CD14-positive monocyte (primary cell): ENCODE data around the gene CCT7. TPM values are rescaled to one million over a fixed set of nuclear protein-coding genes. Genes with fewer than 3 reads are reported as not detected.

Experiments used
- DNase-seq, 3 donors: peaks; one replicate each; pipeline ENCODE4 v3.0.0-alpha.2; 2011 to 2022
- H2AFZ ChIP-seq: 2 replicates; pipeline ENCODE4 v1.6.0; 2012; ENCODE audit warnings: mild to moderate bottlenecking, low read depth, low read length, inconsistent platforms; ENCODE audit not compliant: insufficient read depth, poor library complexity, severe bottlenecking
- H3K27ac ChIP-seq, 2 donors: 1 replicate in 1 of 2; 2 replicates in 1 of 2; pipeline ENCODE4 v1.5.1; 2012 to 2013; ENCODE audit warnings: low read length in 2 of 2, control low read depth in 1 of 2, inconsistent platforms in 1 of 2, low read depth in 1 of 2, mild to moderate bottlenecking in 1 of 2
- H3K27me3 ChIP-seq, 2 donors: one replicate each; pipeline versions ENCODE4 v1.6.0 to v1.6.1; 2011 to 2013; ENCODE audit warnings: low read length in 2 of 2; ENCODE audit not compliant: control insufficient read depth in 2 of 2, insufficient read depth in 2 of 2
- H3K36me3 ChIP-seq, 2 donors: replicated peaks in 1 of 2; 1 replicate in 1 of 2; 2 replicates in 1 of 2; pipeline versions ENCODE4 v1.5.1 to v1.6.1; 2012 to 2013; ENCODE audit warnings: low read length in 2 of 2, control low read depth in 1 of 2, inconsistent platforms in 1 of 2, mild to moderate bottlenecking in 1 of 2; ENCODE audit not compliant: insufficient read depth in 2 of 2, control insufficient read depth in 1 of 2
- H3K4me1 ChIP-seq, 2 donors: 1 replicate in 1 of 2; 2 replicates in 1 of 2; pipeline versions ENCODE4 v1.5.1 to v1.6.1; 2012 to 2013; ENCODE audit warnings: low read length in 2 of 2, control low read depth in 1 of 2, inconsistent platforms in 1 of 2, mild to moderate bottlenecking in 1 of 2, moderate library complexity in 1 of 2; ENCODE audit not compliant: insufficient read depth in 2 of 2, control insufficient read depth in 1 of 2
- H3K4me2 ChIP-seq: replicated peaks from 2 replicates; pipeline ENCODE3; 2012; ENCODE audit warnings: low read length, moderate library complexity, mild to moderate bottlenecking; ENCODE audit not compliant: poor library complexity, severe bottlenecking; ENCODE audit errors: extremely low read depth
- H3K4me3 ChIP-seq, 3 experiments: fragments of 200-600 bp in 1 of 3; sonication (generic) in 1 of 3; replicated peaks in 1 of 3; 1 replicate in 2 of 3; 2 replicates in 1 of 3; pipeline ENCODE4 v1.5.1; 2011 to 2013; ENCODE audit warnings: low read length in 3 of 3, mild to moderate bottlenecking in 3 of 3, control low read depth in 2 of 3, low read depth in 2 of 3, inconsistent platforms in 1 of 3, moderate library complexity in 1 of 3
- H3K79me2 ChIP-seq: 2 replicates; pipeline ENCODE4 v1.6.0; 2012; ENCODE audit warnings: mild to moderate bottlenecking, control low read depth, inconsistent platforms, low read length, moderate library complexity; ENCODE audit not compliant: insufficient read depth
- H3K9ac ChIP-seq: 2 replicates; pipeline ENCODE4 v1.6.0; 2017; ENCODE audit warnings: low read length, mild to moderate bottlenecking; ENCODE audit not compliant: insufficient read depth, poor library complexity, severe bottlenecking
- H3K9me3 ChIP-seq, 2 donors: replicated peaks in 1 of 2; 1 replicate in 1 of 2; 2 replicates in 1 of 2; pipeline versions ENCODE4 v1.5.1 to v1.6.1; 2012 to 2013; ENCODE audit warnings: low read length in 2 of 2, control low read depth in 1 of 2; ENCODE audit not compliant: control insufficient read depth in 1 of 2, insufficient read depth in 1 of 2
- H4K20me1 ChIP-seq: 2 replicates; pipeline ENCODE4 v1.6.0; 2012; ENCODE audit warnings: mild to moderate bottlenecking, low read length, control low read depth, moderate library complexity; ENCODE audit not compliant: insufficient read depth
- H3K27ac Mint-ChIP-seq, 7 donors: one replicate each; pipeline ENCODE4 v1.8.0; 2020; ENCODE audit warnings: mild to moderate bottlenecking in 7 of 7, mixed read lengths in 7 of 7, moderate library complexity in 6 of 7, inconsistent platforms in 2 of 7
- H3K27me3 Mint-ChIP-seq, 3 donors: one replicate each; pipeline ENCODE4 v1.8.0; 2021 to 2022; ENCODE audit warnings: low read depth in 3 of 3, mild to moderate bottlenecking in 3 of 3, mixed read lengths in 3 of 3, moderate library complexity in 3 of 3, inconsistent platforms in 1 of 3
- H3K36me3 Mint-ChIP-seq, 2 donors: one replicate each; pipeline ENCODE4 v1.8.0; 2020; ENCODE audit warnings: mixed read lengths in 2 of 2, inconsistent platforms in 1 of 2, mild to moderate bottlenecking in 1 of 2
- H3K4me1 Mint-ChIP-seq: one replicate; pipeline ENCODE4 v1.8.0; 2020; ENCODE audit warnings: mild to moderate bottlenecking, mixed read lengths
- H3K4me3 Mint-ChIP-seq, 2 donors: one replicate each; pipeline ENCODE4 v1.8.0; 2020; ENCODE audit warnings: mild to moderate bottlenecking in 2 of 2, mixed read lengths in 2 of 2, moderate library complexity in 1 of 2
- H3K9me3 Mint-ChIP-seq, 7 donors: one replicate each; pipeline ENCODE4 v1.8.0; 2020 to 2022; ENCODE audit warnings: mixed read lengths in 7 of 7, mild to moderate bottlenecking in 6 of 7, moderate library complexity in 6 of 7, inconsistent platforms in 2 of 7
- WGBS: methylation state at CpG from one replicate; pipeline ENCODE4 v1.1.5; 2013; ENCODE audit warnings: missing lambda C conversion rate; ENCODE audit not compliant: insufficient coverage; 5-methylcytosine and 5-hydroxymethylcytosine counted together
- intact Hi-C, 2 donors: fragments of 100-400 bp; cut with micrococcal nuclease; formaldehyde crosslinking; loops; one replicate each; pipeline versions ENCODE4 v1.15.0 to v1.15.1; 2023
- polyA plus RNA-seq, 3 donors: library from polyadenylated mRNA; depleted of rRNA in 1 of 3; unstranded in 2 of 3; stranded (reverse) in 1 of 3; fragments of 300-500 nt in 2 of 3; fragments of >200 nt in 1 of 3; fragmentation: Illumina TruSeq in 2 of 3; gene quantifications; 1 replicate in 2 of 3; 2 replicates in 1 of 3; pipeline ENCODE4 v1.2.3, GENCODE V29; 2012 to 2021
- TF ChIP-seq, protein P1 (sequence below): fragments of 200-600 bp; IDR thresholded peaks from one replicate; pipeline ENCODE4 v1.8.0; 2022; ENCODE audit warnings: antibody characterized with exemption, mild to moderate bottlenecking

The CCT7 gene
- polyA plus RNA-seq, 3 donors: 56.8 to 151 (median 134) TPM

DNA sequence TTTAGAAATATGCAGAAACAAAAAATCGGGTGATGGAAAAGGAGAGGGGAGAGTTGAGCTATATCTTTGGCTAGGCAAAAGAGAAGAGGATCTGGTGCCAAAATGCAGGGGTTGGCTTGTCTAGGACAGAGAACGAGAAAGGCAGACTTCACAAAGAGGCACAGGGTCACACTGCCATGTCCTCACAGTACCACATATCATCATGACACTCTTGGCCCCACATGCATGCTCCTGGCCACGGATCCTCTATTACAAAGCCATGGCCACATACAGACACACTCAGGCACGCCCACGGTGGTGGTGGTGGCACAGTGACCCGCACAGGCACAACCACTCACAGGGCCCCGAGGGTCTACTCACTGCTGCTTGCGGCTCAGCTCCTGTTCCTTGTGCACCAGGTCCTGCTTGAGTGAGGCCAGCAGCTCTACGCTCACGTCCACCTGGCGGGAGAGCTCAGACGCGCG, 34.3 kb downstream of the CCT7 start:
- H3K27ac Mint-ChIP-seq: peak overlapping the region in 1 of 7 donors; percentile 12
- peaks cover 31% of the 10 kb centered on the region for H4K20me1 ChIP-seq

DNA sequence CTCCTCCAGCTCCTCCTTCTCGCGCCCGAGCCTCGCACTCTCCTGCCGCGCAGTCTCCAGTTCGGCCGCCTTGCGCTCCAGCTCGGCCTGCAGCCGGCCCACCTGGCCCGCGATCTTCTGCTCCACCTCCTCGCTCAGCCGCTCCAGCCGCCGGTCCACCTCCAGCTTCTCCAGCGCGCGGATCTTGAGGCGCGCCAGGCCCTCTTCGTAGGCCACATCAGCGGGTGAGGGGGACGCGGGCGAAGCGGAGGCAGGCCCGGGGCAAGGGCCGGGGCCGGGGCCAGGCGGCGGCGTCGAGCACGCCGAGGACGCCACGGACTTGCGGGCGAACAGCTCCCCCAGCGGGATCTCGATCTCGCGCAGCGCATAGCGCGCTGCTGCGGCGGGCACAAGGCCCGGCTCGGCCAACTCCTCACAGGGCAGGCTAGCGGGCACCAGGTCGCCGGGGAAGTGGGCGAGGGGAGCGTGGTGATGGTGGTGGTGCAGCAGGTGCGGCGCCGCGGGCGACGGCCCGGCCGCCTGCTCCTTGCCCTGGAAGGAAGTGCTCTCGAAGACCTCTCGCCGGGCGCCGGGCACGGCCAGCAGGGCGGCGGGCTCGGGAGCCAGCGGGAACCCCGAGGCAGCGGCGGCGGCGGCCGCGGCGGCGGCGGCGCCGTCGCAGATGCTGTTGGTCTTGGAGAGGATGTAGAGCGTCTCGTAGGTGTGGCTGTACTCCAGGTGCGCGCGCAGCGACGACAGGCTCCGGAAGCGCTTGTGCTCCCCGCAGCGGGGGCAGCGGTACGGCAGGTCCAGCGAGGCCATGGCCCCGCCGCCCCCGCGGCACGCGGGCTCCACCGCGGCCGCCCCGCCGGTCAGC, 35.0 kb downstream of the CCT7 start:
- peaks cover 31% of the 10 kb centered on the region for H4K20me1 ChIP-seq
- H3K4me2 ChIP-seq: no peak overlapping the region
- peaks cover 16 to 22% (median 21%) of the 10 kb centered on the region in 3 donors for H3K27me3 Mint-ChIP-seq
- intact Hi-C loops: no loop called here
- TF ChIP-seq, protein P1, sequence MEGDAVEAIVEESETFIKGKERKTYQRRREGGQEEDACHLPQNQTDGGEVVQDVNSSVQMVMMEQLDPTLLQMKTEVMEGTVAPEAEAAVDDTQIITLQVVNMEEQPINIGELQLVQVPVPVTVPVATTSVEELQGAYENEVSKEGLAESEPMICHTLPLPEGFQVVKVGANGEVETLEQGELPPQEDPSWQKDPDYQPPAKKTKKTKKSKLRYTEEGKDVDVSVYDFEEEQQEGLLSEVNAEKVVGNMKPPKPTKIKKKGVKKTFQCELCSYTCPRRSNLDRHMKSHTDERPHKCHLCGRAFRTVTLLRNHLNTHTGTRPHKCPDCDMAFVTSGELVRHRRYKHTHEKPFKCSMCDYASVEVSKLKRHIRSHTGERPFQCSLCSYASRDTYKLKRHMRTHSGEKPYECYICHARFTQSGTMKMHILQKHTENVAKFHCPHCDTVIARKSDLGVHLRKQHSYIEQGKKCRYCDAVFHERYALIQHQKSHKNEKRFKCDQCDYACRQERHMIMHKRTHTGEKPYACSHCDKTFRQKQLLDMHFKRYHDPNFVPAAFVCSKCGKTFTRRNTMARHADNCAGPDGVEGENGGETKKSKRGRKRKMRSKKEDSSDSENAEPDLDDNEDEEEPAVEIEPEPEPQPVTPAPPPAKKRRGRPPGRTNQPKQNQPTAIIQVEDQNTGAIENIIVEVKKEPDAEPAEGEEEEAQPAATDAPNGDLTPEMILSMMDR: no peak
- no peak for DNase-seq
- WGBS: 42% methylated on average over 108 of the region's 113 CpGs
- peaks cover 0 to 7% (median 0%) of the 10 kb centered on the region in 7 donors for H3K9me3 Mint-ChIP-seq
- peaks cover 0 to 5% of the 10 kb centered on the region in 2 donors for H3K4me1 ChIP-seq
- peaks cover 5% of the 10 kb centered on the region for H3K4me1 Mint-ChIP-seq
- H2AFZ ChIP-seq: no peak overlapping the region
- H3K9me3 ChIP-seq: no peaks in the 10 kb centered on the region
- no peaks in the 10 kb centered on the region for H3K79me2 ChIP-seq
- H3K27me3 ChIP-seq: peaks cover 6 to 16% of the 10 kb centered on the region in 2 donors
- no peak overlapping the region for H3K9ac ChIP-seq
- no peak overlapping the region for H3K4me3 Mint-ChIP-seq
- no peak overlapping the region for H3K27ac ChIP-seq
- peaks cover 31 to 49% of the 10 kb centered on the region in 2 donors for H3K36me3 Mint-ChIP-seq
- H3K36me3 ChIP-seq: peaks cover 10 to 27% of the 10 kb centered on the region in 2 donors
- H3K4me3 ChIP-seq: no peak overlapping the region
- no peak overlapping the region for H3K27ac Mint-ChIP-seq

More for the DNA sequence above, 34.3 kb downstream of the CCT7 start:
- H2AFZ ChIP-seq: no peak overlapping the region
- no peak for DNase-seq
- H3K9me3 ChIP-seq: no peaks in the 10 kb centered on the region
- H3K27ac ChIP-seq: no peak overlapping the region
- H3K79me2 ChIP-seq: no peaks in the 10 kb centered on the region
- Mint-ChIP-seq H3K4me3 (no peak overlapping the region), H3K27me3 (peaks cover 16 to 22% (median 21%) of the 10 kb centered on the region in 3 donors), H3K36me3 (peaks cover 38 to 50% of the 10 kb centered on the region in 2 donors), H3K9me3 (peaks cover 0 to 7% (median 0%) of the 10 kb centered on the region in 7 donors), H3K4me1 (peaks cover 5% of the 10 kb centered on the region)
- peaks cover 6 to 16% of the 10 kb centered on the region in 2 donors for H3K27me3 ChIP-seq
- peaks cover 17 to 34% of the 10 kb centered on the region in 2 donors for H3K36me3 ChIP-seq
- H3K4me1 ChIP-seq: peaks cover 0 to 5% of the 10 kb centered on the region in 2 donors
- 97% methylated on average over 12 of the region's 14 CpGs for WGBS
- TF ChIP-seq, protein P1: no peak
- no peak overlapping the region for H3K9ac ChIP-seq
- no peak overlapping the region for H3K4me2 ChIP-seq
- intact Hi-C loops: no loop called here
- H3K4me3 ChIP-seq: no peak overlapping the region
